Osteoblast (primary cell): ENCODE data around the gene EFNA5. TPM values are rescaled to one million over a fixed set of nuclear protein-coding genes. Genes with fewer than 3 reads are reported as not detected.

Source experiments
- DNase-seq: peaks from one replicate; pipeline ENCODE4 v3.0.0; 2011; ENCODE audit warnings: low spot score, mixed read lengths; ENCODE audit not compliant: insufficient read length; ENCODE audit errors: missing footprints
- H2AFZ ChIP-seq: 2 replicates; pipeline ENCODE4 v1.6.0; 2011; ENCODE audit warnings: mild to moderate bottlenecking, low read length
- H3K27ac ChIP-seq: 2 replicates; pipeline ENCODE4 v1.5.1; 2011; ENCODE audit warnings: mild to moderate bottlenecking, low read depth, low read length, moderate library complexity
- H3K27me3 ChIP-seq: 2 replicates; pipeline ENCODE4 v1.6.0; 2012; ENCODE audit warnings: mild to moderate bottlenecking, control low read depth, inconsistent platforms, low read length, moderate library complexity; ENCODE audit not compliant: insufficient read depth
- H3K36me3 ChIP-seq: 2 replicates; pipeline ENCODE4 v1.5.1; 2011; ENCODE audit warnings: mild to moderate bottlenecking, low read length, control low read depth, moderate library complexity; ENCODE audit not compliant: insufficient read depth
- H3K4me1 ChIP-seq: 2 replicates; pipeline ENCODE4 v1.5.1; 2011; ENCODE audit warnings: mild to moderate bottlenecking, low read length, control low read depth, moderate library complexity; ENCODE audit not compliant: insufficient read depth
- H3K4me2 ChIP-seq: 2 replicates; pipeline ENCODE4 v1.6.0; 2011; ENCODE audit warnings: mild to moderate bottlenecking, low read length; ENCODE audit not compliant: insufficient read depth
- H3K4me3 ChIP-seq: fragments of 200-600 bp; sonication (generic); 3 replicates; pipeline ENCODE4 v1.5.1; 2012; ENCODE audit warnings: mild to moderate bottlenecking, low read length, inconsistent platforms; ENCODE audit not compliant: insufficient read depth
- H3K79me2 ChIP-seq: 2 replicates; pipeline ENCODE4 v1.6.0; 2012; ENCODE audit warnings: mild to moderate bottlenecking, low read length, control low read depth, inconsistent platforms; ENCODE audit not compliant: insufficient read depth
- H3K9me3 ChIP-seq: 2 replicates; pipeline ENCODE4 v1.5.1; 2011; ENCODE audit warnings: low read depth, low read length, control low read depth
- H4K20me1 ChIP-seq: 2 replicates; pipeline ENCODE4 v1.6.0; 2012; ENCODE audit warnings: mild to moderate bottlenecking, low read length, control low read depth; ENCODE audit not compliant: insufficient read depth
- total RNA-seq: library from RNA; depleted of rRNA; stranded (reverse); fragments of >200 nt; gene quantifications from 2 replicates; pipeline ENCODE4 v1.2.3, GENCODE V29; 2012
- TF ChIP-seq, protein P1 (sequence below): IDR thresholded peaks from 2 replicates; pipeline ENCODE4 v1.5.1; 2011; ENCODE audit warnings: mild to moderate bottlenecking, low read depth, low read length, moderate library complexity; ENCODE audit errors: extremely low read depth

Gene EFNA5
- total RNA-seq, 1 donor, result 12.3 TPM

DNA sequence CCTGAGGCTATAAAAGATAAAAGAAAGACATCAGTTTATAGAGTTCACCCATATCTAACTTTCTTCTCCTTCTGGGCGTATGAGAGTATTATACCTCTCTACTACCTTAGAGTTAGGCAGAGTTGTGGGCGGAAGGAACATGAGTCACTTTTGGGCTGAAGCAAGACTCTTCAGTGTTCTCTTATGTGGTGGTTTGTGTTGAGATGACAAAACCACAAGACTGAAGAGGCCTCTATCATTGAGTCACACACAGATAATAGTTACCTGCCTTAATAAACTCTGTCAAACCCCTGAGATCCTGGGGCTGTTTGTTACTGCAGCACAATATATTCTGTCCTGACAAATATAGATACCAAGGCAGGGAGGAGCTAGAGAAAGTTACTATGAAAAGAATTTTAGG, 184.2 kb downstream of the EFNA5 start:
- DNase-seq, result no peak
- TF ChIP-seq, protein P1, sequence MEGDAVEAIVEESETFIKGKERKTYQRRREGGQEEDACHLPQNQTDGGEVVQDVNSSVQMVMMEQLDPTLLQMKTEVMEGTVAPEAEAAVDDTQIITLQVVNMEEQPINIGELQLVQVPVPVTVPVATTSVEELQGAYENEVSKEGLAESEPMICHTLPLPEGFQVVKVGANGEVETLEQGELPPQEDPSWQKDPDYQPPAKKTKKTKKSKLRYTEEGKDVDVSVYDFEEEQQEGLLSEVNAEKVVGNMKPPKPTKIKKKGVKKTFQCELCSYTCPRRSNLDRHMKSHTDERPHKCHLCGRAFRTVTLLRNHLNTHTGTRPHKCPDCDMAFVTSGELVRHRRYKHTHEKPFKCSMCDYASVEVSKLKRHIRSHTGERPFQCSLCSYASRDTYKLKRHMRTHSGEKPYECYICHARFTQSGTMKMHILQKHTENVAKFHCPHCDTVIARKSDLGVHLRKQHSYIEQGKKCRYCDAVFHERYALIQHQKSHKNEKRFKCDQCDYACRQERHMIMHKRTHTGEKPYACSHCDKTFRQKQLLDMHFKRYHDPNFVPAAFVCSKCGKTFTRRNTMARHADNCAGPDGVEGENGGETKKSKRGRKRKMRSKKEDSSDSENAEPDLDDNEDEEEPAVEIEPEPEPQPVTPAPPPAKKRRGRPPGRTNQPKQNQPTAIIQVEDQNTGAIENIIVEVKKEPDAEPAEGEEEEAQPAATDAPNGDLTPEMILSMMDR, result no peak
- Histone ChIP-seq H3K27ac (no peak overlapping the region), H4K20me1 (no peaks in the 10 kb centered on the region), H3K79me2 (no peaks in the 10 kb centered on the region), H3K4me1 (peaks cover 12% of the 10 kb centered on the region), H3K4me3 (no peak overlapping the region), H3K9me3 (no peaks in the 10 kb centered on the region), H2AFZ (no peak overlapping the region), H3K36me3 (no peaks in the 10 kb centered on the region), H3K4me2 (no peak overlapping the region), H3K27me3 (no peaks in the 10 kb centered on the region)

DNA sequence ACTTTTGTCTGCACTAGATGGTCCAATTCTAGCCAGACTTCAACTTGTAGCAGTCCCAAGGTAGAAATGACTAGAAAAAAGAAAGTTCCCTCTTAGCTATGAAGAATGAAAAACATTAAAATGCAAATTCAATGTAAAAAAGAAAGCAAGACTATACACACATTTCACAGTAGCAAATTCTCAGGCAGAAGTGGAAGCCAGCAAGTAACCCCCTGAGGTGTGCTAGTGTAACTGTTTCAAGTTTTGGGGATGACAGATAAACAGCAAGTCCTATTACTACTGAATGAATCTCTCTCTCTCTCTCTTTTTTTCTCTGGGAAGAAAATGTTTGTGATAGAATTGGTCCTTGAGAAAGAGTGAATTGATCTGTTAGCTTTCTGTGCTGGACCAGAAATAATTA, 185.6 kb downstream of the EFNA5 start:
- Histone ChIP-seq H3K36me3 (no peaks in the 10 kb centered on the region), H3K79me2 (no peaks in the 10 kb centered on the region), H3K4me2 (no peak overlapping the region)

DNA sequence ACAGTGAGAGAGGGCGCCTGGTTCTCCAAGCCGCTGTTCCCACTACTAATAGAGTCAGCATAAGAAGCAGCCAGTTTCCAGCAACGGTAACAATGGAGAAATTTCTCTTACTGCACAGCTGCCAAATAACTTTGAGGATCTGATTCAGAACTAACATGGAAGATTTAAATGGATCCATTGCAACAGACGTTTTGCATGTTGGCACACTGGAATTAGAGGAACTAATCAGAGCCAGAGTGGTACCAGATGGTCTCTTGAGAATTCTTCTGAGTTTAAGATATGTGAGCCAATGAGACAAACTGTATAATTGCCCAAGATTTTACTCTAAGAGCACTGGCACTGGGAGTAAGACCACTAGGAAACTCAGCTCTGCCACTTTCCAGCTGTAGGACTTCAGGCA, 186.5 kb downstream of the EFNA5 start:
- Histone ChIP-seq H3K4me2 (no peak overlapping the region), H3K79me2 (no peaks in the 10 kb centered on the region), H3K36me3 (no peaks in the 10 kb centered on the region), H3K27me3 (no peaks in the 10 kb centered on the region), H3K4me1 (peaks cover 12% of the 10 kb centered on the region), H3K9me3 (no peaks in the 10 kb centered on the region), H4K20me1 (no peaks in the 10 kb centered on the region), H3K27ac (no peak overlapping the region), H2AFZ (no peak overlapping the region), H3K4me3 (no peak overlapping the region)
- TF ChIP-seq, protein P1, result no peak
- no peak for DNase-seq

More for the DNA sequence above, 185.6 kb downstream of the EFNA5 start:
- H3K27me3 ChIP-seq, result no peaks in the 10 kb centered on the region
- H3K9me3 ChIP-seq, result no peaks in the 10 kb centered on the region
- no peaks in the 10 kb centered on the region for H4K20me1 ChIP-seq
- H3K27ac ChIP-seq, result no peak overlapping the region
- TF ChIP-seq, protein P1, result no peak
- no peak overlapping the region for H2AFZ ChIP-seq
- DNase-seq, result no peak
- peaks cover 12% of the 10 kb centered on the region for H3K4me1 ChIP-seq
- H3K4me3 ChIP-seq, result no peak overlapping the region

DNA sequence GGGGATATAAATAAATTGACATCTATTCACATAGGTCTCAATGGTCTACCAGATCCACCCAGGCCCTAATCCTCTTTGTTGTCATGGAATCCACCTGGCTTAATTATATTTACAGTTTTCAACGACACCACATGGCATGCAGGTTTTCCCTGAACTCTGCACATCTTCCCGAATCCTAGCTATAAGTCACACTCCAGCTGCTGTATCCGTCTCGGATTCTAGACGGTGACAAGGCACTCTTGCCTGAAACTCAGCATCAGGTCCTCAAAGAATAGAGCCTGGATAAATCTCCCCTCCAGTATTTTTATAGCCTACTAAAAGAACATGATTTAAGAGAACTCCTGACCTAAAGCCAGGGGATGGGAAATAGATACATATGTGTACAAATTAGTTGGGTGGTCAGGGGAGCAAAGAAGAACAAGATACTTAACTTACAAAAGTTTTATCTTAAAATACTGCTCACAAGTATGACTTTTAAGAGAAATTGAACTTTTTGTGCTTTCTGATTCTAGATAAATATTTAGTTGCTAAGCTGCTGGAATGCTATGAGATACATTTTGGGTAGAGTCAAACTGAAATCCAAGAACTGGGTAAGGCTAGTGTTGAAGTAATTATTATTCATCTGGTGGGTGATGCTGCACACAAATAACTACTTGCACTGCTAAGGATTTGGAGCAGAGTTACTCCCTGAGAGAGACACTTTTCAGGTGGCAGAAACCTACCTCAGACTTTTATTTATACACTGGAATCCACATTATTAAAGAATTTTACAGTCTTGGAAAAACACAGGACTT, 187.3 kb downstream of the EFNA5 start:
- Histone ChIP-seq H3K4me3 (no peak overlapping the region), H3K4me1 (peaks cover 12% of the 10 kb centered on the region), H3K27me3 (no peaks in the 10 kb centered on the region), H3K36me3 (no peaks in the 10 kb centered on the region), H3K4me2 (no peak overlapping the region), H3K27ac (no peak overlapping the region), H3K9me3 (no peaks in the 10 kb centered on the region), H4K20me1 (no peaks in the 10 kb centered on the region), H2AFZ (no peak overlapping the region), H3K79me2 (no peaks in the 10 kb centered on the region)
- DNase-seq, result no peak
- TF ChIP-seq, protein P1, result no peak
